Keratinocyte (primary cell): ENCODE measurements around the gene CDKL4. TPM values are rescaled to one million over a fixed set of nuclear protein-coding genes. Genes with fewer than 3 reads are reported as not detected.

Source experiments
- DNase-seq: peaks from one replicate; pipeline ENCODE4 v3.0.0-alpha.2; 2011; ENCODE audit warnings: low read depth, missing footprints, low spot score
- FAIRE-seq: peaks from 2 replicates; lab custom pipeline; 2011; peaks lifted over from hg19 to GRCh38; lab: Jason Lieb, UNC
- H2AFZ ChIP-seq: 2 replicates; pipeline ENCODE4 v1.6.0; 2012; ENCODE audit warnings: low read length, control low read depth, inconsistent platforms; ENCODE audit not compliant: control insufficient read depth
- H3K27ac ChIP-seq: 2 replicates; pipeline ENCODE4 v1.5.1; 2011; ENCODE audit warnings: low read length; ENCODE audit not compliant: control insufficient read depth, insufficient read depth
- H3K27me3 ChIP-seq: 3 replicates; pipeline ENCODE4 v1.6.0; 2011; ENCODE audit warnings: low read length; ENCODE audit not compliant: control insufficient read depth, insufficient read depth; ENCODE audit errors: extremely low read depth
- H3K36me3 ChIP-seq, 2 experiments: 2 replicates in 1 of 2; 3 replicates in 1 of 2; pipeline ENCODE4 v1.5.1; 2011; ENCODE audit warnings: low read length in 2 of 2, mild to moderate bottlenecking in 1 of 2; ENCODE audit not compliant: control insufficient read depth in 2 of 2, insufficient read depth in 2 of 2; ENCODE audit errors: extremely low read depth in 1 of 2
- H3K4me1 ChIP-seq: 3 replicates; pipeline ENCODE4 v1.5.1; 2011; ENCODE audit warnings: low read length; ENCODE audit not compliant: control insufficient read depth, insufficient read depth; ENCODE audit errors: extremely low read depth
- H3K4me2 ChIP-seq: 3 replicates; pipeline ENCODE4 v1.6.0; 2011; ENCODE audit warnings: low read depth, low read length; ENCODE audit not compliant: control insufficient read depth, insufficient read depth; ENCODE audit errors: extremely low read depth
- H3K4me3 ChIP-seq, 3 experiments: fragments of 200-600 bp in 1 of 3; sonication (generic) in 1 of 3; 2 replicates in 2 of 3; 3 replicates in 1 of 3; pipeline ENCODE4 v1.5.1; 2011 to 2016; ENCODE audit warnings: low read length in 3 of 3, mild to moderate bottlenecking in 3 of 3, control low read depth in 2 of 3, inconsistent platforms in 1 of 3, low read depth in 1 of 3, mixed read lengths in 1 of 3, mixed run types in 1 of 3, moderate library complexity in 1 of 3; ENCODE audit not compliant: control insufficient read depth in 2 of 3, insufficient read depth in 2 of 3; ENCODE audit errors: extremely low read depth in 1 of 3
- H3K79me2 ChIP-seq: 2 replicates; pipeline ENCODE4 v1.6.0; 2012; ENCODE audit warnings: low read length; ENCODE audit not compliant: control insufficient read depth, insufficient read depth
- H3K9ac ChIP-seq: 3 replicates; pipeline ENCODE4 v1.6.0; 2011; ENCODE audit warnings: low read length; ENCODE audit not compliant: control insufficient read depth, insufficient read depth; ENCODE audit errors: extremely low read depth
- H3K9me1 ChIP-seq: 3 replicates; pipeline ENCODE4 v1.6.0; 2011; ENCODE audit warnings: low read length; ENCODE audit not compliant: control insufficient read depth, insufficient read depth; ENCODE audit errors: extremely low read depth
- H3K9me3 ChIP-seq: 2 replicates; pipeline ENCODE4 v1.5.1; 2012; ENCODE audit warnings: low read depth, low read length; ENCODE audit not compliant: control insufficient read depth
- H4K20me1 ChIP-seq: 3 replicates; pipeline ENCODE4 v1.6.0; 2011; ENCODE audit warnings: low read length; ENCODE audit not compliant: control insufficient read depth, insufficient read depth; ENCODE audit errors: extremely low read depth
- EZH2 ChIP-seq: IDR thresholded peaks from one replicate; pipeline ENCODE4 v1.6.1; 2012; ENCODE audit warnings: inconsistent platforms, mild to moderate bottlenecking, low read length, moderate library complexity
- dilution Hi-C: fragments of 300-500 bp; cut with MboI; formaldehyde crosslinking; loops from one replicate; pipeline ENCODE4 v1.7.0; 2020; ENCODE audit warnings: low sequenced_read_pairs; ENCODE audit not compliant: extremely low pct_ligation_motif_present
- polyA plus RNA-seq, 5 experiments: library from polyadenylated mRNA; depleted of rRNA in 3 of 5; stranded (reverse) in 3 of 5; stranded (forward) in 1 of 5; unstranded in 1 of 5; fragments of >200 nt; gene quantifications; 1 replicate in 1 of 5; 2 replicates in 3 of 5; 3 replicates in 1 of 5; pipeline versions ENCODE4 v1.2.1 to v1.2.3, GENCODE V29; 2011 to 2012; ENCODE audit warnings: missing spikeins in 2 of 5, low read depth in 1 of 5, low replicate concordance in 1 of 5
- TF ChIP-seq, protein P1 (sequence below), 3 experiments: IDR thresholded peaks in 1 of 3; conservative IDR thresholded peaks in 1 of 3; optimal IDR thresholded peaks in 1 of 3; 2 replicates in 2 of 3; 3 replicates in 1 of 3; pipeline versions ENCODE3 to v1.5.1; 2011; ENCODE audit warnings: low read length in 3 of 3, mild to moderate bottlenecking in 3 of 3, moderate library complexity in 2 of 3, control low read depth in 1 of 3, inconsistent platforms in 1 of 3; ENCODE audit not compliant: insufficient read depth in 2 of 3; ENCODE audit errors: extremely low read depth in 1 of 3

CDKL4 gene
- polyA plus RNA-seq, 1 donor (not counting 4 experiments of a cell fraction or from before 2014, with no cell fraction given), result not detected

DNA sequence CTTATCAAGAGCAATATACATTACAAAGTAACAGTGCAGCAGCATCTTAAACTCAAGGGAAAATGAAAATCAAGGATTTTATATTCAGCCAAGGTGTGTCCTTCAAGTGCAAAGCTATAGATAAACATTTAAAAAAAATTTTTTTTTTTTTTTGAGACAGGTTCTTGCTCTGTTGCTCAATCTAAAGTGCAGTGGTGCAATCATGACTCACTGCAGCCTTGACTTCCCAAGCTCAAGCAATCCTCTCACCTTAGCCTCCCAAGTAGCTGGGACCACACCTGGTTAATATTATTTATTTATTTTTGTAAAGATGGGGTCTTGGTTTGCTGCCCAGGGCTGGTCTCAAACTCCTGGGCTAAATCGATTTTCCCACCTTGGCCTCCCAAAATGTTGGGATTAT, 9.0 kb downstream of the CDKL4 start:
- DNase-seq (no peak), FAIRE-seq (no peak)
- Histone ChIP-seq H3K27ac (no peak overlapping the region), H3K4me3 (no peak overlapping the region), H4K20me1 (no peaks in the 10 kb centered on the region), H3K9ac (no peak overlapping the region), H3K9me3 (no peaks in the 10 kb centered on the region), H2AFZ (no peak overlapping the region), H3K9me1 (no peaks in the 10 kb centered on the region), H3K4me1 (no peaks in the 10 kb centered on the region), H3K79me2 (no peaks in the 10 kb centered on the region), H3K36me3 (no peaks in the 10 kb centered on the region), H3K4me2 (no peak overlapping the region), H3K27me3 (no peaks in the 10 kb centered on the region)
- dilution Hi-C loops, result no loop called here
- no peak for TF ChIP-seq EZH2
- TF ChIP-seq, protein P1, sequence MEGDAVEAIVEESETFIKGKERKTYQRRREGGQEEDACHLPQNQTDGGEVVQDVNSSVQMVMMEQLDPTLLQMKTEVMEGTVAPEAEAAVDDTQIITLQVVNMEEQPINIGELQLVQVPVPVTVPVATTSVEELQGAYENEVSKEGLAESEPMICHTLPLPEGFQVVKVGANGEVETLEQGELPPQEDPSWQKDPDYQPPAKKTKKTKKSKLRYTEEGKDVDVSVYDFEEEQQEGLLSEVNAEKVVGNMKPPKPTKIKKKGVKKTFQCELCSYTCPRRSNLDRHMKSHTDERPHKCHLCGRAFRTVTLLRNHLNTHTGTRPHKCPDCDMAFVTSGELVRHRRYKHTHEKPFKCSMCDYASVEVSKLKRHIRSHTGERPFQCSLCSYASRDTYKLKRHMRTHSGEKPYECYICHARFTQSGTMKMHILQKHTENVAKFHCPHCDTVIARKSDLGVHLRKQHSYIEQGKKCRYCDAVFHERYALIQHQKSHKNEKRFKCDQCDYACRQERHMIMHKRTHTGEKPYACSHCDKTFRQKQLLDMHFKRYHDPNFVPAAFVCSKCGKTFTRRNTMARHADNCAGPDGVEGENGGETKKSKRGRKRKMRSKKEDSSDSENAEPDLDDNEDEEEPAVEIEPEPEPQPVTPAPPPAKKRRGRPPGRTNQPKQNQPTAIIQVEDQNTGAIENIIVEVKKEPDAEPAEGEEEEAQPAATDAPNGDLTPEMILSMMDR (optimal IDR thresholded peaks at IDR 0.05 in 1 of 3, IDR thresholded peaks at IDR 0.05 in 1 of 3, conservative IDR thresholded peaks at IDR 0.05 in 1 of 3; ENCODE audit: extremely low read depth in 1 of 3, insufficient read depth in 2 of 3, low read length in 3 of 3), result no peak

DNA sequence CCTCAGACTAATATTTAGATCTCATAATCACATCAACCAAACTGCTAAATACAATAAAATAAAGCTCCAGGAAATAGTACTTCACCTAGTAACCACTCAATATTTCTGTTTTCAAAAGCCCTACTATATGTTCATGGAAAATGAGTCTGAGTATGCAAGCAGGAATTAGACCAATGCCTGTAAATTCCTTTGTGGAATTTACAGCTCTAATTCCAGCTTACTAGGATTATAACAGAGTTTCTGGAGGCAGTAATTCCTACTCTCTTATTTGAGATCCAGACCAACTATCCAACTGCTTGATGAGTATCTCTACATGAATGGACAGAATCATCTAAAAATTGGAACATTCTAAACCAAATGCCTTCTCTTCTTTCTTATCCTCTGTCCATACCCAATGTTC, 11.6 kb downstream of the CDKL4 start:
- Histone ChIP-seq H3K4me1 (no peaks in the 10 kb centered on the region), H3K4me2 (no peak overlapping the region), H3K9ac (no peak overlapping the region), H3K36me3 (no peaks in the 10 kb centered on the region), H2AFZ (no peak overlapping the region), H4K20me1 (no peaks in the 10 kb centered on the region), H3K27ac (no peak overlapping the region), H3K4me3 (no peak overlapping the region), H3K27me3 (no peaks in the 10 kb centered on the region), H3K9me3 (no peaks in the 10 kb centered on the region), H3K79me2 (no peaks in the 10 kb centered on the region), H3K9me1 (no peaks in the 10 kb centered on the region)
- FAIRE-seq (no peak), DNase-seq (no peak)
- no peak for TF ChIP-seq EZH2
- TF ChIP-seq, protein P1 (optimal IDR thresholded peaks at IDR 0.05 in 1 of 3, IDR thresholded peaks at IDR 0.05 in 1 of 3, conservative IDR thresholded peaks at IDR 0.05 in 1 of 3; ENCODE audit: extremely low read depth in 1 of 3, insufficient read depth in 2 of 3, low read length in 3 of 3), result no peak
- dilution Hi-C loops, result no loop called here
